PC-9 (cell line): Measurements from ENCODE around the gene SIPA1.

Experiments used
- CTCF ChIP-seq: fragments of 200-600 bp; sonication (generic); conservative IDR thresholded peaks from 2 replicates; pipeline ENCODE4 v1.6.1; 2017; ENCODE audit warnings: mixed run types, antibody characterized with exemption, mild to moderate bottlenecking, moderate library complexity
- EZH2 ChIP-seq: fragments of 200-600 bp; sonication (generic); IDR thresholded peaks from 2 replicates; pipeline ENCODE4 v1.8.0; 2017; ENCODE audit warnings: antibody characterized with exemption, low read depth

GRCh38 chr11:65640483-65641296 is 2.8 kb downstream of the SIPA1 start:
- no peak for TF ChIP-seq CTCF
- TF ChIP-seq EZH2 = no peak
